Coronary artery (tissue), 2 donors: Measurements from ENCODE around the gene DGKA.

Experiments
- DNase-seq: peaks from one replicate; pipeline ENCODE4 v3.0.0-alpha.2; 2017; ENCODE audit warnings: low spot score
- H3K27ac ChIP-seq, 2 donors: fragments of 200-600 bp; sonication (generic); one replicate each; pipeline ENCODE4 v1.5.1; 2016 to 2019
- H3K4me3 ChIP-seq: fragments of 200-600 bp; sonication (generic); 2 replicates; pipeline ENCODE4 v1.5.1; 2016; ENCODE audit warnings: mild to moderate bottlenecking, moderate library complexity
- TF ChIP-seq, protein P1 (sequence below): fragments of 200-600 bp; sonication (generic); IDR thresholded peaks from one replicate; pipeline ENCODE4 v1.5.1; 2019; ENCODE audit warnings: antibody characterized with exemption

DGKA gene

DNA sequence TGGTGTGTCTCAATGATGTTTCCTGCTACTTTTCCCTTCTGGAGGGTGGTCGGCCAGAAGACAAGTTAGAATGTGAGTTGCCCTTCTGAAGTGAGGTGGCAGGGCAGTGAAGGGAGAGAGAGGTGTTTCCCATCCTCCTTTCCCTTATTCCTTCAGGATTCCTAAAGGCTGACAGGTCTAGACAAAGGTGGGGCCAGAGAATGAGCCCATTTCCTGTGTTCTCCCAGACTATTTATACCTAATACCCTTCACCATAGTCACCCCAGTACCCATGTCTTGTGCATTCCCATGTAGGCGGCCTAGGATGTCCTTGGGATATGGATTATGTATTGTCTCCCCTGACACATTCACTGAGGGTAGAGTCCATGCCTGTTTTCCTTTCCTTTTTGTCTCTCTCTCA lies 7.0 kb downstream of the DGKA start:
- TF ChIP-seq, protein P1, sequence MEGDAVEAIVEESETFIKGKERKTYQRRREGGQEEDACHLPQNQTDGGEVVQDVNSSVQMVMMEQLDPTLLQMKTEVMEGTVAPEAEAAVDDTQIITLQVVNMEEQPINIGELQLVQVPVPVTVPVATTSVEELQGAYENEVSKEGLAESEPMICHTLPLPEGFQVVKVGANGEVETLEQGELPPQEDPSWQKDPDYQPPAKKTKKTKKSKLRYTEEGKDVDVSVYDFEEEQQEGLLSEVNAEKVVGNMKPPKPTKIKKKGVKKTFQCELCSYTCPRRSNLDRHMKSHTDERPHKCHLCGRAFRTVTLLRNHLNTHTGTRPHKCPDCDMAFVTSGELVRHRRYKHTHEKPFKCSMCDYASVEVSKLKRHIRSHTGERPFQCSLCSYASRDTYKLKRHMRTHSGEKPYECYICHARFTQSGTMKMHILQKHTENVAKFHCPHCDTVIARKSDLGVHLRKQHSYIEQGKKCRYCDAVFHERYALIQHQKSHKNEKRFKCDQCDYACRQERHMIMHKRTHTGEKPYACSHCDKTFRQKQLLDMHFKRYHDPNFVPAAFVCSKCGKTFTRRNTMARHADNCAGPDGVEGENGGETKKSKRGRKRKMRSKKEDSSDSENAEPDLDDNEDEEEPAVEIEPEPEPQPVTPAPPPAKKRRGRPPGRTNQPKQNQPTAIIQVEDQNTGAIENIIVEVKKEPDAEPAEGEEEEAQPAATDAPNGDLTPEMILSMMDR = no peak
- no peak for DNase-seq

DNA sequence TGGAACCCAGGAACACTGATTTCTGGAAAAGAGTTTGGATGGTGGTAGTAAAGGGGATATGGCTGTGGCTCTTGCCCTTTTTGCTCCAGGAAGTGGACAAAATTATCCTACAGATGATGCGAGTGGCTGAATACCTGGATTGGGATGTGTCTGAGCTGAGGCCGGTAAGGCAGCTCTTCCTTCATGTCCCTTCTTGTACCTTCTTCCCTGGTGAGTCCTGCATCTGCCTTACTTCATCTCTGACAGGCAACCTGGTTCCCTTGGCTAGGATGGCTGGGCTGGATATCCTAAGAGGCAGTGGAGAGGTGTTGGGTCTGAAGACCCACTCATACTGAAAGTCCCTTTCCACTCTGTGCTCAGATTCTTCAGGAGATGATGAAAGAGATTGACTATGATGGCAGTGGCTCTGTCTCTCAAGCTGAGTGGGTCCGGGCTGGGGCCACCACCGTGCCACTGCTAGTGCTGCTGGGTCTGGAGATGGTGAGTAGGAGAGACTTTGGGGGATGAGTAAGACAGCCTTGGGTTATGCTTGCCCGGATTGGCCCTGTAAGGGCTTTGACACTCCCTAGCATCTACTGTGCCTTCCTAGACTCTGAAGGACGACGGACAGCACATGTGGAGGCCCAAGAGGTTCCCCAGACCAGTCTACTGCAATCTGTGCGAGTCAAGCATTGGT lies 8.0 kb downstream of the DGKA start:
- Histone ChIP-seq H3K4me3 (no peak overlapping the region), H3K27ac (no peak overlapping the region)
- TF ChIP-seq, protein P1 = no peak
- DNase-seq = no peak

More for the DNA sequence above, 7.0 kb downstream of the DGKA start:
- Histone ChIP-seq H3K27ac (no peak overlapping the region), H3K4me3 (no peak overlapping the region)

DNA sequence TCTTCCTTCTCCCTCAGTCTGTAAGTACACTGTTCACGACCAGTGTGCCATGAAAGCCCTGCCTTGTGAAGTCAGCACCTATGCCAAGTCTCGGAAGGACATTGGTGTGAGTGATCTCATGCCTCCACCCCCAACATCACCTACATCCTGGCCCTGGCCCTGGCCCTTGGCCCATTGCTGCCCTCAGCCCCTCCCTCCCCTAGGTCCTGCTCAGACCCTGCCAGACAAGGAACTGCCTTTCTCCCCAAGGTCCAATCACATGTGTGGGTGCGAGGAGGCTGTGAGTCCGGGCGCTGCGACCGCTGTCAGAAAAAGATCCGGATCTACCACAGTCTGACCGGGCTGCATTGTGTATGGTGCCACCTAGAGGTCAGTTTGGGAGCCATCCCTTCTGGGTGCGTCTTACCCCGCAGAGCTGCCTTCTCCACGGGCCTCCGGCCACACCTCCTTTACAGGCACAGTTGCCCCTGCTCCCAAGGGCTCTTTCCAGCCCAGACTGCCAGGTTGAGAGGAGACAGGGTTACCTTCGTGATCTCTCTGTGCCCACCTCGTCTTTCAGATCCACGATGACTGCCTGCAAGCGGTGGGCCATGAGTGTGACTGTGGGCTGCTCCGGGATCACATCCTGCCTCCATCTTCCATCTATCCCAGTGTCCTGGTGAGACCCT lies 9.2 kb downstream of the DGKA start:
- TF ChIP-seq, protein P1 = peak; percentile 87
- peak overlapping the region; percentile 27 for H3K4me3 ChIP-seq
- H3K27ac ChIP-seq = peak overlapping the region; percentile 1 to 32
- peak; percentile 91 for DNase-seq

DNA sequence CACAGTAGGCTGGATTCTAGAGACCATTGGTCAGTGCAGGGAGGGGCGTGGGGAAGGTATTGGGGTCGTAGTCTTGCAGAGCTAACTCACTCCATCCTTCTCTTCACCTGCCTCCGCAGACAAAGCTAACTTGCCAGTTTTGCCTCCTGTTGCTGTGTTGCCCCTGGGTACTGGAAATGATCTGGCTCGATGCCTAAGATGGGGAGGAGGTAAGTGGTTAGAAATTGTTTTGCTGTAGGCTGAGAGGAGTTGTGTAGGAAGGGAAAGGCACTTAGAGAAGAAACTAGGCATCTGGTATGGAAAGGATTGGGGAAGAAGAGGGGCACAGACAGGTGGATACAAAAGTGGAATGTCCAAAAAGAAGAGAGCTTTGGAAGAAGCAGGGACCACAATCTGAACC lies 11.1 kb downstream of the DGKA start:
- no peak overlapping the region for H3K4me3 ChIP-seq
- no peak for DNase-seq
- H3K27ac ChIP-seq = no peak overlapping the region
- TF ChIP-seq, protein P1 = no peak

DNA sequence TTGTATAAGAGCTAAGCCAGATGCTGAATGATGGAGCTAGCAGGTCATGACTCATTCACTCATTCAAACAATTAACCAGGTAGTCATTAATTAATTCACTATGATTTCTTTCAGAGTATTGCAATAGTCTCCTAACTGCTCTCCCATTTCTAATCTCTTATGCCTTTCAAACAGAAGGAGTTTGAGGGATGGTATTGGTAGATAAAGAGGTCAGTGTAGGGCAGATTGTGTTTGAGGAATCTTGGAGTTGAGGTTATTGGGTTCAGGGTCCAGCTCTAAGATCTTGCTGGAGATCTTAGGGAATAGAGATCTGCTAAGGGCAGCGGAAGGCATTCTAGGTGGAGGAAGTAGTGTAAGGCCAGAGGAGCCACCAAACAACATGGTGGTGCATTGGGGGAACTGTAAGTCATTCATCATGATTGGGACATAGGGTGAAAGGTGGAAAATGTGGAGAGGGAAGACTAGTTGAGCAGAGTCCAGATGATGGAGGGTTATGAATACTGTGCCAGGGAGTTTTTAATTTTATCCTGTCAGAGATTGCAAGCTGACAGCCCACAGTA lies 11.7 kb downstream of the DGKA start:
- H3K4me3 ChIP-seq = no peak overlapping the region
- TF ChIP-seq, protein P1 = no peak
- no peak overlapping the region for H3K27ac ChIP-seq
- DNase-seq = no peak

DNA sequence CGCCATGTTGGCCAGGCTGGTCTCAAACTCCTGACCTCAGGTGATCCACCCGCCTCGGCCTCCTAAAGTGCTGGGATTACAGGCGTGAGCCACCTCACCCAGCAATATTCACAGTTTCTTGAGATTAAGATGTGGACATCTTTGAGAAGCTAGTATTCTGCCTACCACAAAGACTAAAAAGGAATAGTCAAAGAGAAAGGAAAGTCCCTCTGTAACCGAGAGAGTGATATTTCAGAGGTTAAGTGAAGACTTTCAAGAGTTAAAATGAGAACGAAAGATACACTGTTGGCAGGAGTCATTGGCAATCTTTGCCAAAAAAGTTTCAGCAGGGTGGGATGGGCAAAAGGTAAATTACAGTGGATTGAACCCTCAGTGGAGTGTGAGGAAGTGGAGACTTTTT lies 15.6 kb downstream of the DGKA start:
- Histone ChIP-seq H3K27ac (no peak overlapping the region), H3K4me3 (no peak overlapping the region)
- TF ChIP-seq, protein P1 = no peak
- no peak for DNase-seq

DNA sequence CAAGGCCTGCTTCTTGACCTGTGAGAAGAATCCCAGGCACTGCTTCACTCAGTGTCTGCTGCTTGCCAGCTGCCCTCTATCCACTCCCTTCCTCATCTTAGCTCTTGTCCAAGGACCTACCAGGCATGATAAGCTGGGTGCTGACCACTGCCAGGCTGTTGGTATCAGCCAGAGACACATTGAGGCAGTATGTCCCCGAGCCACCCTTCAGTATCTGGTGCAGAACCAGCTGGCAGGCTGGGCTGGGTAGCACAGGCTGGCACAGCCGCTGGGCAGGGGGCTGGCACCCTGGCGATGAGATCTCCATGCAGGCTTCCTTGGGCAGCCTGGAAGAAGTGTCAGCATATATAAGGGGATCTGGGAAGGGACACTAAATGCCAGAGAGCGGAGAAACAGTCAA lies 24.4 kb downstream of the DGKA start:
- DNase-seq = no peak
- H3K27ac ChIP-seq = no peak overlapping the region
- TF ChIP-seq, protein P1 = no peak
- no peak overlapping the region for H3K4me3 ChIP-seq
